GM12878 (cell line): ENCODE results near the gene ITIH5. TPM values are rescaled to one million over a fixed set of nuclear protein-coding genes. Genes with fewer than 3 reads are reported as not detected.

Experiments used
- ATAC-seq: fragments of 200-7000 bp; cut with Tn5 transposase; 3 replicates; pipeline ENCODE4 v1.9.1; 2020; ENCODE audit warnings: mild to moderate bottlenecking, moderate library complexity
- BruUV-seq: library from RNA; stranded (reverse); fragments of 400-500 nt; replicated peaks from 2 replicates; lab custom pipeline; 2021; lab: Mats Ljungman, UMichigan
- CTCF ChIA-PET: fragments of 300-600 bp; sonication (Branson Sonifier 250); formaldehyde crosslinking; extraction: SDS; loops from one replicate; lab custom pipeline; 2021; ENCODE audit warnings: inconsistent platforms; lab: Yijun Ruan, JAX
- POLR2A ChIA-PET: fragments of 350-600 bp; formaldehyde crosslinking; extraction: SDS; loops from one replicate; lab custom pipeline; 2021; ENCODE audit warnings: inconsistent platforms; lab: Charles Lee
- RAD21 ChIA-PET: fragments of 300-600 bp; sonication (Branson Sonifier 250); formaldehyde crosslinking; loops from one replicate; lab custom pipeline; 2023; ENCODE audit warnings: antibody characterized with exemption; ENCODE audit not compliant: unreplicated experiment; lab: Charles Lee
- SMC1A ChIA-PET: fragments of 300-600 bp; sonication (Branson Sonifier 250); formaldehyde crosslinking; loops from one replicate; lab custom pipeline; 2023; ENCODE audit not compliant: unreplicated experiment, uncharacterized antibody; lab: Charles Lee
- DNase-seq: peaks from one replicate; pipeline ENCODE4 v3.0.0-alpha.2; 2011; ENCODE audit warnings: low read depth, low spot score
- FAIRE-seq: peaks from 3 replicates; lab custom pipeline; 2011; peaks lifted over from hg19 to GRCh38; lab: Jason Lieb, UNC
- H2AFZ ChIP-seq: 2 replicates; pipeline ENCODE4 v1.6.0; 2011; ENCODE audit warnings: low read depth, low read length, control low read depth; ENCODE audit not compliant: control insufficient read depth
- H3K27ac ChIP-seq: 2 replicates; pipeline ENCODE4 v1.5.1; 2011; ENCODE audit warnings: control low read depth; ENCODE audit not compliant: control insufficient read depth, insufficient read depth
- H3K27me3 ChIP-seq, 2 experiments: replicated peaks in 1 of 2; 2 replicates each; pipeline versions ENCODE4 v1.6.0 to v1.6.1; 2011; ENCODE audit warnings: low read length in 1 of 2; ENCODE audit not compliant: control insufficient read depth in 2 of 2, insufficient read depth in 2 of 2
- H3K36me3 ChIP-seq, 2 experiments: 2 replicates each; pipeline ENCODE4 v1.5.1; 2011; ENCODE audit warnings: low read length in 1 of 2; ENCODE audit not compliant: control insufficient read depth in 2 of 2, insufficient read depth in 2 of 2
- H3K4me1 ChIP-seq: 2 replicates; pipeline ENCODE4 v1.6.1; 2011; ENCODE audit warnings: mild to moderate bottlenecking, low read length, moderate library complexity, mixed read lengths; ENCODE audit not compliant: control insufficient read depth, insufficient read depth
- H3K4me2 ChIP-seq: 2 replicates; pipeline ENCODE4 v1.6.0; 2011; ENCODE audit warnings: control low read depth; ENCODE audit not compliant: control insufficient read depth, insufficient read depth
- H3K4me3 ChIP-seq: fragments of 200-600 bp; sonication (generic); 2 replicates; pipeline ENCODE4 v1.5.1; 2016
- H3K79me2 ChIP-seq: 2 replicates; pipeline ENCODE4 v1.6.0; 2011; ENCODE audit warnings: low read length; ENCODE audit not compliant: control insufficient read depth, insufficient read depth
- H3K9ac ChIP-seq: 2 replicates; pipeline ENCODE4 v1.8.0; 2011; ENCODE audit warnings: low read length, control low read depth, mixed read lengths; ENCODE audit not compliant: control insufficient read depth, insufficient read depth
- H3K9me3 ChIP-seq: replicated peaks from 3 replicates; pipeline ENCODE4 v1.5.1; 2011; ENCODE audit warnings: mild to moderate bottlenecking, low read length; ENCODE audit not compliant: control insufficient read depth, insufficient read depth
- H4K20me1 ChIP-seq: 2 replicates; pipeline ENCODE4 v1.6.0; 2011; ENCODE audit not compliant: control insufficient read depth, insufficient read depth
- CHD1 ChIP-seq: IDR thresholded peaks from 2 replicates; pipeline ENCODE4 v1.6.1; 2012; ENCODE audit warnings: low read depth, low read length, improper control_type of control experiment
- IKZF1 ChIP-seq: fragments of 450-650 bp; conservative IDR thresholded peaks from 2 replicates; pipeline ENCODE4 v1.6.1; 2017; ENCODE audit warnings: antibody characterized with exemption, mild to moderate bottlenecking
- IKZF2 ChIP-seq, 2 experiments: fragments of 450-650 bp; IDR thresholded peaks; 2 replicates each; pipeline ENCODE4 v1.6.1; 2017; ENCODE audit warnings: mild to moderate bottlenecking in 2 of 2, moderate library complexity in 2 of 2
- NFIC ChIP-seq: IDR thresholded peaks from 2 replicates; pipeline ENCODE4 v1.6.1; 2012; ENCODE audit warnings: low read depth, mild to moderate bottlenecking, inconsistent platforms, low read length, moderate library complexity
- WRNIP1 ChIP-seq: IDR thresholded peaks from 2 replicates; pipeline ENCODE4 v1.6.1; 2011; ENCODE audit warnings: low read depth, low read length, improper control_type of control experiment, borderline replicate concordance
- WGBS: methylation state at CpG from one replicate; pipeline ENCODE4 v1.1.6; 2016; ENCODE audit warnings: low lambda C conversion rate; ENCODE audit not compliant: insufficient replicate concordance, insufficient coverage; ENCODE audit errors: missing lambda C conversion rate; 5-methylcytosine and 5-hydroxymethylcytosine counted together
- in situ Hi-C: fragments of 300-500 bp; cut with MboI; formaldehyde crosslinking; loops from 9 replicates; pipeline ENCODE4 v1.14.3; 2018; ENCODE audit warnings: mixed read lengths
- intact Hi-C: fragments of 100-400 bp; cut with micrococcal nuclease; formaldehyde crosslinking; loops from one replicate; pipeline ENCODE4 v1.14.2; 2022; ENCODE audit not compliant: unreplicated experiment
- polyA plus RNA-seq, 11 experiments: library from polyadenylated mRNA; depleted of rRNA in 4 of 11; unstranded in 6 of 11; stranded (reverse) in 5 of 11; fragments of >200 nt; fragmentation: Nextera tagmentation in 4 of 11; fragmentation: Illumina TruSeq in 1 of 11; extraction: Ambion mirVana in 4 of 11; extraction: Trizol in 1 of 11; gene quantifications; 1 replicate in 1 of 11; 2 replicates in 10 of 11; pipeline versions ENCODE4 v1.2.1 to v1.2.3, GENCODE V29; 2011 to 2016; ENCODE audit warnings: inconsistent platforms in 2 of 11, missing spikeins in 2 of 11, low read depth in 1 of 11
- total RNA-seq, 4 experiments: library from RNA; depleted of rRNA in 3 of 4; stranded (reverse); fragments of >200 nt in 3 of 4; fragmentation: Illumina TruSeq in 1 of 4; extraction: Trizol in 1 of 4; gene quantifications; 2 replicates each; pipeline versions ENCODE4 v1.2.1 to v1.2.3, GENCODE V29; 2013 to 2021
- TF ChIP-seq, protein P1 (sequence below): fragments of 450-650 bp; IDR thresholded peaks from 2 replicates; pipeline ENCODE4 v1.6.1; 2017; ENCODE audit warnings: mild to moderate bottlenecking, moderate library complexity

Gene ITIH5
- total and polyA plus RNA-seq, 10 of the 15 experiments (the other 5 are each of a cell fraction or from before 2014, with no cell fraction given), result 0.14 to 0.43 (median 0.21) TPM; not detected in 7

- intact Hi-C loops, result no loop called here
- Histone ChIP-seq H3K79me2 (no peaks in the 10 kb centered on the region), H2AFZ (no peak overlapping the region), H3K4me3 (no peak overlapping the region), H3K9me3 (no peaks in the 10 kb centered on the region), H3K4me2 (no peak overlapping the region), H3K4me1 (no peaks in the 10 kb centered on the region), H3K27me3 (peaks cover under 1 to 2% of the 10 kb centered on the region in 2 experiments; a peak in 1 of 4 replicates), H3K9ac (no peak overlapping the region), H3K36me3 (no peaks in the 10 kb centered on the region), H3K27ac (no peak overlapping the region), H4K20me1 (no peaks in the 10 kb centered on the region)
- ChIA-PET RAD21 (interaction anchor here (0.6 to 0.9 kb wide), 6 partner anchors 10 to 360 kb away, joined by 3 to 4 read pairs (median 3); partner anchors contain the start of genes ATP5F1C and KIN), CTCF (interaction anchor here (5.0 kb wide), 1 partner anchor 13 kb away, joined by 36 read pairs; no protein-coding TSS in a partner anchor), SMC1A (interaction anchor here (0.9 to 3.0 kb wide), 2 partner anchors 18 to 175 kb away, joined by 3 to 8 read pairs; no protein-coding TSS in a partner anchor), POLR2A (no interaction called here)
- in situ Hi-C loops, result no loop called here
- ATAC-seq (peak; percentile 59), DNase-seq (no peak), FAIRE-seq (no peak)
- no TSS peak for BruUV-seq
- TF ChIP-seq, protein P1, sequence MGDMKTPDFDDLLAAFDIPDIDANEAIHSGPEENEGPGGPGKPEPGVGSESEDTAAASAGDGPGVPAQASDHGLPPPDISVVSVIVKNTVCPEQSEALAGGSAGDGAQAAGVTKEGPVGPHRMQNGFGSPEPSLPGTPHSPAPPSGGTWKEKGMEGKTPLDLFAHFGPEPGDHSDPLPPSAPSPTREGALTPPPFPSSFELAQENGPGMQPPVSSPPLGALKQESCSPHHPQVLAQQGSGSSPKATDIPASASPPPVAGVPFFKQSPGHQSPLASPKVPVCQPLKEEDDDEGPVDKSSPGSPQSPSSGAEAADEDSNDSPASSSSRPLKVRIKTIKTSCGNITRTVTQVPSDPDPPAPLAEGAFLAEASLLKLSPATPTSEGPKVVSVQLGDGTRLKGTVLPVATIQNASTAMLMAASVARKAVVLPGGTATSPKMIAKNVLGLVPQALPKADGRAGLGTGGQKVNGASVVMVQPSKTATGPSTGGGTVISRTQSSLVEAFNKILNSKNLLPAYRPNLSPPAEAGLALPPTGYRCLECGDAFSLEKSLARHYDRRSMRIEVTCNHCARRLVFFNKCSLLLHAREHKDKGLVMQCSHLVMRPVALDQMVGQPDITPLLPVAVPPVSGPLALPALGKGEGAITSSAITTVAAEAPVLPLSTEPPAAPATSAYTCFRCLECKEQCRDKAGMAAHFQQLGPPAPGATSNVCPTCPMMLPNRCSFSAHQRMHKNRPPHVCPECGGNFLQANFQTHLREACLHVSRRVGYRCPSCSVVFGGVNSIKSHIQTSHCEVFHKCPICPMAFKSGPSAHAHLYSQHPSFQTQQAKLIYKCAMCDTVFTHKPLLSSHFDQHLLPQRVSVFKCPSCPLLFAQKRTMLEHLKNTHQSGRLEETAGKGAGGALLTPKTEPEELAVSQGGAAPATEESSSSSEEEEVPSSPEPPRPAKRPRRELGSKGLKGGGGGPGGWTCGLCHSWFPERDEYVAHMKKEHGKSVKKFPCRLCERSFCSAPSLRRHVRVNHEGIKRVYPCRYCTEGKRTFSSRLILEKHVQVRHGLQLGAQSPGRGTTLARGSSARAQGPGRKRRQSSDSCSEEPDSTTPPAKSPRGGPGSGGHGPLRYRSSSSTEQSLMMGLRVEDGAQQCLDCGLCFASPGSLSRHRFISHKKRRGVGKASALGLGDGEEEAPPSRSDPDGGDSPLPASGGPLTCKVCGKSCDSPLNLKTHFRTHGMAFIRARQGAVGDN, result 0 out of 2 replicates have a peak, but pooled peaks have one; percentile 26
- 0 out of 2 replicates have a peak, but pooled peaks have one; percentile 8 for TF ChIP-seq IKZF1
- TF ChIP-seq WRNIP1, result no peak
- peak in 1 of 2 experiments; percentile 25; a peak in 1 of 4 replicates for TF ChIP-seq IKZF2 (IDR thresholded peaks at IDR 0.05)
- no peak for TF ChIP-seq NFIC
- TF ChIP-seq CHD1, result no peak
- 50% methylated on average over 2 of the region's 2 CpGs for WGBS
Observed at GRCh38 chr10:7700577-7701125, 33.9 kb upstream of the ITIH5 start.
